ENCODE measurements around the gene LAMA3. TPM values are rescaled to one million over a fixed set of nuclear protein-coding genes. Genes with fewer than 3 reads are reported as not detected.

Gene LAMA3
- total and polyA plus RNA-seq, 2 donors (not counting 3 experiments of a cell fraction or from before 2014, with no cell fraction given): 2.6 to 12.3 TPM

DNA sequence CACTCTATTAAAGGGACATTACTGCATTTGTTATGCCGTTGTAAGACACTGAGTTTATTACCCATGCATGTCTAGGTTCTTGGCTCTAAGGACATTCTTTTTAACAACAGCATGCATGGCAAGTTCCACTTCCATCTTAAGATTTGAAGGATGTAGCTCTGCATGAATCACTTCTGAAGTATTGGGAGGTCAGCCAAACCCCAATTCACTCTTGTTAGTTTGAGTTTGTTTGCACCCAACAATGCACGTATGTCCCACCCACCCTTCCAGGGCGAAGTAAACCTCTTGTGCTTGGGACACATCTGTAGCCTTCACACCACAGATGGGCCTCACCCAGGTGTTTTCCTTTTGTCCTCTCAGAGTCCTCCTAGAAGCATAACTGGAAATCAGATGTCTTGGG is 5.6 kb upstream of the LAMA3 start:
- intact Hi-C loops (cut with micrococcal nuclease): no loop called here
- dilution Hi-C loops (cut with MboI; ENCODE audit: extremely low pct_ligation_motif_present, low sequenced_read_pairs): no loop called here
- no peaks in the 10 kb centered on the region for H3K79me2 ChIP-seq (ENCODE audit: control insufficient read depth, insufficient read depth, low read length)
- TF ChIP-seq MYC (IDR thresholded peaks at IDR 0.05; ENCODE audit: low read depth, low read length) (no peak), FOS (IDR thresholded peaks at IDR 0.05; ENCODE audit: borderline replicate concordance, insufficient read depth, low read length) (no peak), POLR2A (IDR thresholded peaks at IDR 0.05; ENCODE audit: low read depth, low read length) (no peak), EZH2 (IDR thresholded peaks at IDR 0.05; ENCODE audit: borderline replicate concordance, low read depth, low read length, severe bottlenecking) (no peak), GATA2 (IDR thresholded peaks at IDR 0.05; ENCODE audit: insufficient read depth, insufficient read length, low read depth, low read length) (no peak), POLR2AphosphoS5 (IDR thresholded peaks at IDR 0.05; ENCODE audit: insufficient read depth, low read depth, low read length) (no peak)
- TF ChIP-seq, protein P1, sequence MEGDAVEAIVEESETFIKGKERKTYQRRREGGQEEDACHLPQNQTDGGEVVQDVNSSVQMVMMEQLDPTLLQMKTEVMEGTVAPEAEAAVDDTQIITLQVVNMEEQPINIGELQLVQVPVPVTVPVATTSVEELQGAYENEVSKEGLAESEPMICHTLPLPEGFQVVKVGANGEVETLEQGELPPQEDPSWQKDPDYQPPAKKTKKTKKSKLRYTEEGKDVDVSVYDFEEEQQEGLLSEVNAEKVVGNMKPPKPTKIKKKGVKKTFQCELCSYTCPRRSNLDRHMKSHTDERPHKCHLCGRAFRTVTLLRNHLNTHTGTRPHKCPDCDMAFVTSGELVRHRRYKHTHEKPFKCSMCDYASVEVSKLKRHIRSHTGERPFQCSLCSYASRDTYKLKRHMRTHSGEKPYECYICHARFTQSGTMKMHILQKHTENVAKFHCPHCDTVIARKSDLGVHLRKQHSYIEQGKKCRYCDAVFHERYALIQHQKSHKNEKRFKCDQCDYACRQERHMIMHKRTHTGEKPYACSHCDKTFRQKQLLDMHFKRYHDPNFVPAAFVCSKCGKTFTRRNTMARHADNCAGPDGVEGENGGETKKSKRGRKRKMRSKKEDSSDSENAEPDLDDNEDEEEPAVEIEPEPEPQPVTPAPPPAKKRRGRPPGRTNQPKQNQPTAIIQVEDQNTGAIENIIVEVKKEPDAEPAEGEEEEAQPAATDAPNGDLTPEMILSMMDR (IDR thresholded peaks at IDR 0.05; ENCODE audit: extremely low read depth in 1 of 2, insufficient read depth in 1 of 2, low read depth in 1 of 2, low read length in 2 of 2): no peak
- no peaks in the 10 kb centered on the region for H3K9me3 ChIP-seq (replicated peaks; ENCODE audit: control insufficient read depth, insufficient read depth, low read length)
- no peaks in the 10 kb centered on the region for H3K9me1 ChIP-seq (replicated peaks; ENCODE audit: control insufficient read depth, extremely low read depth, insufficient read depth, low read length)
- BruUV-seq (replicated peaks): no TSS peak
- no peaks in the 10 kb centered on the region for H4K20me1 ChIP-seq (replicated peaks; ENCODE audit: control insufficient read depth, extremely low read depth, insufficient read depth, low read length)
- H3K4me2 ChIP-seq (ENCODE audit: insufficient read depth, low read length): no peak overlapping the region
- CTCF ChIA-PET: interaction anchor here (0.6 to 1.5 kb wide), 2 partner anchors 19 to 22 kb away, joined by 3 to 6 read pairs; no protein-coding TSS in a partner anchor
- DNase-seq (ENCODE audit: low read depth, low spot score) (no peak), FAIRE-seq (no peak)
- H3K4me3 ChIP-seq (replicated peaks in 1 of 3; ENCODE audit: insufficient read depth in 1 of 3, low read depth in 1 of 3, low read length in 3 of 3): no peak overlapping the region
- no peak overlapping the region for H3K9ac ChIP-seq (replicated peaks; ENCODE audit: extremely low read depth, insufficient read depth, low read length)
- H2AFZ ChIP-seq (ENCODE audit: low read depth, low read length): no peak overlapping the region
- POLR2A ChIA-PET: no interaction called here
- H3K4me1 ChIP-seq (ENCODE audit: control insufficient read depth, extremely low read depth, insufficient read depth, low read length): peaks cover under 1% of the 10 kb centered on the region
- H3K36me3 ChIP-seq (ENCODE audit: control insufficient read depth in 2 of 2, extremely low read depth in 1 of 2, insufficient read depth in 2 of 2, low read length in 2 of 2): no peaks in the 10 kb centered on the region
- no peak overlapping the region for H3K27ac ChIP-seq (ENCODE audit: insufficient read depth, low read depth, low read length)
- peaks cover 14 to 22% of the 10 kb centered on the region in 2 experiments for H3K27me3 ChIP-seq (ENCODE audit: control insufficient read depth in 2 of 2, insufficient read depth in 2 of 2, low read length in 2 of 2)

Measured in endothelial cell of umbilical vein (primary cell).